NCI-H1417 (cell line): ENCODE results near the gene SPRING1.
"Not testable (repeated sequence)": the region's sequence is repeated elsewhere in the genome, so short reads cannot be mapped to it uniquely, and the experiment has no call there.

Source experiments
- DNase-seq, 3 experiments: peaks; one replicate each; lab custom pipeline; 2025; lab: John Stamatoyannopoulos, UW

SPRING1 gene, protein sequence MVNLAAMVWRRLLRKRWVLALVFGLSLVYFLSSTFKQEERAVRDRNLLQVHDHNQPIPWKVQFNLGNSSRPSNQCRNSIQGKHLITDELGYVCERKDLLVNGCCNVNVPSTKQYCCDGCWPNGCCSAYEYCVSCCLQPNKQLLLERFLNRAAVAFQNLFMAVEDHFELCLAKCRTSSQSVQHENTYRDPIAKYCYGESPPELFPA

DNA sequence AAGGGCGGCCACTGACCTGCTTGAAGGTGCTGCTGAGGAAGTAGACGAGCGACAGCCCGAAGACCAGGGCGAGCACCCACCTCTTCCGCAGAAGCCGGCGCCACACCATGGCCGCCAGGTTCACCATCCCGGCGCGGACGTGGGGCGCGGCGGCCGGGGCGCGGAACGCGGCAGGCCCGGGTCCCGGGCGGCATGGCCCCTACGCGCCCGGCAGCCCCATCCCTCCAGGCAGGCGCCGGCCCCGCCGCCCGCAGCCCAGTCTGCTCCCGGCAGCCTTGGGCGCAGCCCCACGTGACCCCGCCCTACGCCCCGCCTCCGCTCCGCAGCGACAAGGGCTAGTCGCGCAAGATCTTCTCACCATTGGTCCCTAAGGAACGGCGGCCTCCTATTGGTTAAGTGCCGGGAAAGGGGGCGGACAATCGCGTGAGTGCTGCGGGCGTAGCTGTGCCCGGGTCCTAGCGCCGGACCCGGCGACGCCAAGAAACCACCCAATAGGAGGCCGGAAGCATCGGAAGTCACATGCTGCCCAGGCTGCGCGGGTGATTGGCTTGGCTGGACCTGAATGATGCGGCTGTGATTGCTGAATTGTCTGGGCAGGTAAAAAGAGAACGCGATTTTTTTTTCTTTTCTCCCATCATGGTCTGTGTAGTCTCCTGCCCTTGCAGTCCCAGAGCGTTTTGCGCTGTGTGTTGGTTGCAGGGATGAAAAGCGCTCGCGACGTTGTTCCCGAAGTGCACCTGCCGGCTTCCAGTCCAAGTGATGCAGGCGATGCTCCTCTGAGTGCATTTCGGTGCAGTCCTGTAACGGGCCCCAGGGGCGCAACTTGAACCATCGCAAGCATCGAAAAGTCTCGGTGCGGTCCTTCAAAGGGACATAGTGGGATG lies at the start of gene SPRING1, which contains the start of gene RNFT2:
Gene SPRING1 (minus strand): TSS at position 296 of the 884 bp plus-strand sequence. CDS start 169 bp downstream, at position 127.
Gene RNFT2 (plus strand): TSS at position 542 of the 884 bp plus-strand sequence. CDS start 2,183 bp downstream, outside the sequence.
- DNase-seq: peak; percentile 100

DNA sequence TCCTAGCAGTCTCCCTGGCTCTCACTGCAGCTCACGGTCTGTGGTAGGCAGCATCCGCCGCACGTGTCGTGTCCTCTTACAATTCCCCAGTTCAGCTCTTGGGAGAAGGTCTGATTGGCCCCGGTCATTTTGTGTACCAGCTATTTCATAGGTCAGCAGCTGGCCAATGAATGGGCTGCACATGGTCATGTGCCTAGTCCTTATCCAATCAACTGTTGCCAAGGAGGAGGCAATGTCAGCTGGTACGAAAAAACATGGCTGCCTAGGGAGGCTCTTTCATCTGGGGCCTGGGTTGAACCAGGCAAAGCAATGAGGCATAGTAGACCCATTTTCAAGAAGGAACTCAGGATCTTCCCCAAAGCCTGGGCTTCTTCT lies 46.4 kb upstream of the SPRING1 start:
- no peak for DNase-seq

DNA sequence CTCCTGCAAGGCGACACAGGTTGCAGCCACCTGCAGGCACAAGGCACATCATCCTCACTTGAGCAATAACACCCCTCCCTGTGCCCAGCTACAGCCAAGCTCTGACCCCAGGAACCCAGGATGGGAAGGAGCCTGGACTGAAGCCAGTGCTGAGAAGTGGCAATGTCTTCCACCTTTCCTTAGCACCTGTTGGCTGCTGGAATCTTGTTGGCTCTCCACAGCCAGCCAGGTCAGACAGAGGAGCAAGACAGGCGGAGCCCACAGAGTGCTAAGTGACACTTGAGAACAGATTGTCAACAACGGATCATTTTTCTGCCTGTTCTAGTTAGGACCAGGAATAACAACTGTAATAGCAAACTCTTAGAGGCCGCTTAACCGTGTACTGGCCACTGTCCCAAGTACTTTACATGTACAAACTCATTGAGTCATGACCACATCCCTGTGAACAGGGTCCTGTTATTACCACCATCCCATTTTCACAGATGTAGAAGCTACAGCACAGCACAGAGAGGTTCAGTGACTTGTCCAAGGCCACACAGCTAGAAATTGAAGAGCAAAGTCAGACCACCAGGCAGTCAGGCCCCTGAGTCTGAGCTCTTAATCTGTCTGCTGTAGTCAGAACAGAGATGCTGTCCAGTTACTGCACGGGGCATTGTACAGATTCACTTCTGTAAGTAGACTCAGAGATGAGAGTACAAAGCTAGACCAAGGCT lies 45.8 kb upstream of the SPRING1 start:
- DNase-seq: peak in 1 of 3 experiments; percentile 90

DNA sequence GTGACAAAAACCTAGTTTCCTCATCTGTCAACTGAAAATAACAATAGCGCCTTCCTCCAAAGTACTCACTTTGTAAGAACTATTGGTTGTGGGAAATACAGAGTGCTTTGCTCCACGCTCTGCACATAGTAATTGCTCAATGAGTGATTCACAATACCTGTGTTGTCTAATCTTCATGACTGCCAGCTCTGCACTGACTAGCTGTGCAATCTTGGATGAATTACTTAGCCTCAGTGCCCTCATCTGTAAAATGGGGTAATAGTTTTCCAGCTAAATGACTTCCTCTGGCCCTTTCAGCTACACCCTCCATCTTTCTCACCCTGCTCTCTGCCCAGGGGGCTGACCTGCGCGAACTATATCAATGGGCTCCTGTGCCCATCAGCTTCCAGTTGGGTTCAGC lies 43.1 kb upstream of the SPRING1 start:
- DNase-seq: no peak

DNA sequence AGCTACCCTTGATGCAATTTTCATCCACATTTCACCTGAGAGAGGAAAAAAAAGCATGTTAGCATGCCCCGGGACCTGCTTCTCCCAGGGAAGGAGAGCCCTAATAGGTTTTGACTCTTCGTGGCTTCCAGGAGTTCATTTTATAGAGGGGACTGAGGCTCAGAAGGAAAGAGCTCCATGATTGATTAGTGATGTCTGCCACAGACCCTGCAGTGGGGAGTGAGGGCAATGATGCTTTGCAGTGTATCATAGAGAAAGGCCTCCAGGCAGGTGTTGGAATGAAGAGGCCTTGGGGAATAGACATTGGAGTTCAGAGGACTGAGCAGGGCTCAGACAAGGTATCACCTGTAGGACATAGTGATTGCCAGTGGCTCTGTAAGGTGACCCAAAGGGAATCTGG lies 41.7 kb upstream of the SPRING1 start:
- no peak for DNase-seq

DNA sequence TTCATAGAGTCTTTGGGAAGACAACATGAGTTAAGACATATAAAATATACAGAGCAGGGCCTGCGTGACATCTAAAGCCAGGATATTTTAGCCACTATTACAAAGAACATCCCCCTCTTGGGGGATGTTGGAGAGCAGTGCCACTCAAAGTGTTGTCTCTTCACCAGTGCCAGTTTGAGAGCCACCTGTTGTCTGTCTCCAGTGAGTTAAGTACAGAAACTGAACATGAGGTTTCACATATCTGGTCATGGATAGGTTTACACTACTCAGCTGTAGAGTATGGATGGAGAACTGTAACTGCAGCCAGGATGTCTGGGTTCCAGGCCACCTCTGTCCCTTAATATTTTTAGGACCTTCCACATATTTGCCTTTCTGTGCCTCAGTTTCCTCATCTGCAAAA lies 39.4 kb upstream of the SPRING1 start:
- peak in 1 of 3 experiments; percentile 69 for DNase-seq

DNA sequence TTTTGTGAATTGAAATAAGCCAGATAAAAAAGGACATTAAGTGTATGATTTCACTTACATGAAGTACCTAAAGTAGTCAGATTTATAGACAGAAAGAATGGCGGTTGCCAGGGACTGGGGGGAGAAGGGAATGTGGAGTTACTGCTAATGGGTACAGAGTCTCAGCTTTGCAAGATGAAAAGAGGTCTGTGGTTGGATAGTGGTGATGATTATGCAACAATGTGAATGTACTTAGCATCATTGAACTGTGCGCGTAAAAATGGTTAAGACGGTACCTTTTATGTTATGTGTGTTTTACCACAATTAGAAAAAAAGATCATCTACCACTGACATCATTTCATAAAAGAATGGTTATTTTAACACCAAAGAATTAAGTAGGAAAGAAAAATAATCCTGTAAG lies 36.2 kb upstream of the SPRING1 start:
- DNase-seq: no peak

DNA sequence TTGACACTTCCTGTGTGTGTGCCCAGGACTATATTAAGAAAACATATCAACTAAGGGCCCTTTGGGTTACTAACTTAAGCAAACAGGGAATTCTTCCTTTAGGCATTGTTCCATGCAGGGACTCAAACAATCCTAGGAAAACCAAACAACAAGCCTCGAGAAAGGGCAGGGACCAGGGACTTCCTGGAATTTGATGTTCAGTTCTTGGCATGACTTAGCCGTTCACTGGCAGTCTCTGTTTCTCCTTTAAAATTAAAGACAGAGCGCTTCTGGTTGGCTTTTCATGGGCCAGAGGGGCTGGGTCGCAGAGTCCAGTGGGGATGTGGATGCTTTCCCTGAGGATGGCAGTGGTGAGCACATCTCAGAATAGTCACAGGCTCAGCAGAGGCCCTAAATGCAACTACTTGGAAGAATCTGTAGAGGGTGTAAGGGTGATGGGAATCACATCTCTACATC lies 35.4 kb upstream of the SPRING1 start:
- DNase-seq: no peak

DNA sequence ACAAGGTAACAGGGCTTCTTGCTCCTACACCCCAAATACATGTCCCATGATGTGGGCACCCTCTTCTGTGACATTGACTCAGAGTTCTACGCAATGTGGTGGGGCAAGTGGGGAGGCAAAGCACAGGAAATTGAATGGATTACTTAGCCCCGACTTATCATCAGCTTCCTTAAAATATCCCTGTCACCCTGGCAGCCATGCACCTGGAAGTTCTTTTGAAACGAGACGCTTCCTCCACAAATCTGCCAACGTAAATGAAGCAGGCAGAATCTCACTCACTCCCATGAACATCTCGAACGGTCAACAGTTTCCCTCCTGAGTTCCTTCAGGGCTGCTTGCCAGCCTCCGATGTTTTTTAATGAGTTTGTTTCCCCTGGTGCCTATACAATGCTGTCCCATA lies 33.8 kb upstream of the SPRING1 start:
- DNase-seq: no peak

DNA sequence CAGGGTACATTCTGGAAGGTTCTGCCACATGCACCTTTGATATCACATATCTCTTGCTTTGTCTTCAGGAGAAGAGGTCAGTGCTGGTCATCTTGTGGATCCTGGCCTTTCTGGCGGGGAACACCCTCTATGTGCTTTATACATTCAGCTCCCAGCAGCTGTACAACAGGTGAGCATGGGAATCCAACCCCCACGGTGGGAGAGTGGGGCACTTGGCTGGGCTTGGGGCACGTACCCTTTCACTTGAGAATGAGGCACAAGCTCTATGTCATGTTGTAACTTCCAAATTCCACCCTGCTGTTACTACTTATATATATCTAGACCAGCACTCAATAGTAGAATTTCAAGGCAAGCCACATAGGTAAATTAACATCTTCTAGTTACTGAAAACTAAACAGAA lies 28.9 kb upstream of the SPRING1 start:
- no peak for DNase-seq

DNA sequence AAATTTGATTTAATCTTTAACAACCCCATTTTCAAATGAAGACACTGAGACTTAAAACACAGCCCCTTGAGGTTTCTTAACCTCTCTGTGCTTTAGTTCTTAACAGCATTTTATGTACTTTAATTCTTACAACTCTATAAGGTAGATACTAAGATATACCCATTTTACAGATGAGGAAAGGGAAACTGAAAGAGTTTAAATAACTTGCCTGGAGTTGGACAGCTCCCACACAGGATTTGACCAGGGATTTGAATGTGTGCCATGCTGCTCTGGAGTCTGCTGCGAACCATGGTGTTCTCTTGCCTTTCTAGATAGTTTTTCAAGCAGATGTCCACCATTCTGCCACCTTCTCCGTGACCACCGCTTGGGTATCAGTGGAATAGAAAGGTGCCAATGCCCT lies 28.4 kb upstream of the SPRING1 start:
- DNase-seq: no peak

DNA sequence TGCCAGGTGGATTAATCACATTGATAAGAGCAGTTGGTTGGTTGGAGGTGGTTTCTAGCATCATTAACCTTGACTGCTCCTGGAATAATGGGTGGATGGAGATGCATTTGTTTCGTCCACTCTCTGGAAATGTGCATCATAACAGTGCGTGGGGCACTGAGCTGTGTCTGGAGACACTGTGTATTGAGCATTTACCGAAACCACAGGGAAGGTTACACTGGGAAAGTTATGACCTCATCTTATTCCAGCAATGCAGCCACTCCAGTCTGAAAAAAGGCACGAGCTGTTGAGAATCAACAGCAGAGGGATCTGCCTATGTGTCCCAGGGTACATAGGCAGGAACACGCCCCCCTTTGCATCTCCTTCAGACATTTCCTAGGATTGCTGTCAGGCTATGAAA lies 27.4 kb upstream of the SPRING1 start:
- no peak for DNase-seq

DNA sequence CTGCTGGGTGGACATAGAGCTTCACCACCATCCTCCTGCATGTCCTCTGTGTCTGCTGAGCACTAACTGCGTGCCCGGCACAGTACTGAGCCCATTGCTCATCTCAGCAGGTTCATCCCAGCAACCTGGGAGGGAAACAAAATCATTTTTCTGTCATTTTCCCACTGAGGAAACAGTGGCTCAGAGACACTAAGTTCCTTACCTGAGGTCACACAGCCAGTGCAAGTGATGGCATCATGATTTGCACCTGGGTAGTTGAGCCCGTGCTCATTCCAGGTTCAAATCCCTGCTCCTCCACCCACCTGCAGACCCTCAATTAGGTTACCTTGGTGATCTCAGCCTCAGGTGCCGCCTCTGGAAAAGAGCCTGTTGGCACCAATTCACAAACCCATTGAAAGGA lies 23.6 kb upstream of the SPRING1 start:
- DNase-seq: no peak

DNA sequence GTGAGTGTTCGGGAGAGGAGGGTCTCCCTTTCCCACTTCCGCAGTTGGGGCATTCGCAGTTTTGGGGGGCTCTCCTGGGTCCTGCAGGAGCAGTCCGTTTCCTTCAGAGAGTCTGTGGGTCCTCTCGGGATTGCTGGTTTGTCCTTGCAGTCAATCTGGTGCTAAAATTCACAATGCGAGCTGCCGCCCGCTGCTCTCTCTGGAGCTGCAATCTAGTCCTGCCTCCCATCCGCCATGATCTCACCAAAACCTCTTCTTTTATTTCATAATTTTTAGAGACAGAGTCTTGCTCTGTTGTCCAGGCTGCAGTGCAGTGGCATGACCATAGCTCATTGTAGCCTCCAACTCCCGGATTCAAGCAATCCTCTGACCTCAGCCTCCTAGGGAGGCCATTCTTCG lies 22.8 kb upstream of the SPRING1 start:
- DNase-seq: no peak

DNA sequence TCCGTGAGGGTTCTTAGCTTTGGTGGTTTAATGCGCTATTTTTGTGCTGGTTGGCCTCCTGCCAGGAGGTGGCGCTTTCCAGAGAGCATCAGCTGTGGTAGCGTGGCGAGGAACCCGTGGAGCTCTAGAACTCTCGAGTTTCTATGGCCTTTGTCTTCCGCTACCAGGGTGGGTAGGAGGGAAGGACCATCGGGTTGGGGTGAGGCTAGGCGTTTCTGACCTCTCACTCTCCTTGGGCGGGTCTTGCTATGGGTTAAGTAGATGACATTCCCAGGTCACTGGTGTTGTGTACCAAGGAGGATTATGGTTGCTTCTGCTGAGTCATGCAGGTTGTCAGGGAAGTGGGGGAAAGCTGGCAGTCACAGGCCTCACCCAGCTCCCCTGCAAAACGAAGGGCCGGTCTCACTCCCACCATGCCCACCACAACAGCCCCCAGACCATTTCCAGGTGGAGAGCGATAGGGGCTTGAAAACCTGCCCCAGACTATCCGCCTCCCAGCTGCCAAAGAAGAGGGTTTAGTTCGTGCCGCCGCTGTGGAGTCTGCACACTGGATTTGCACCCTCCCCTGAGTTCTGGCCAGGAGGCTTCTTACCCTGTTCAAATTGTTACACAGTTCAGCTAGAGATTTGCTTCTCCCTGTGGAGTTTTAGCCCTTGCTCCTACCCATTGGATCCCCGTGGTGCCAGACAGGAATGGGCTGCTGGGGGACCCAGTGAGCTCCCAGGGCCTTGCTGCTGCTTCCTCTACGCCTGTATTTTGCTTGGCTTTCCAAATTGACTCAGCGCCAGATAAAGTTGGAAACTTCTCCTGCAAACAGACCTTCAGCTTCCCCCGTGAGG lies 22.1 kb upstream of the SPRING1 start:
- DNase-seq: no peak

DNA sequence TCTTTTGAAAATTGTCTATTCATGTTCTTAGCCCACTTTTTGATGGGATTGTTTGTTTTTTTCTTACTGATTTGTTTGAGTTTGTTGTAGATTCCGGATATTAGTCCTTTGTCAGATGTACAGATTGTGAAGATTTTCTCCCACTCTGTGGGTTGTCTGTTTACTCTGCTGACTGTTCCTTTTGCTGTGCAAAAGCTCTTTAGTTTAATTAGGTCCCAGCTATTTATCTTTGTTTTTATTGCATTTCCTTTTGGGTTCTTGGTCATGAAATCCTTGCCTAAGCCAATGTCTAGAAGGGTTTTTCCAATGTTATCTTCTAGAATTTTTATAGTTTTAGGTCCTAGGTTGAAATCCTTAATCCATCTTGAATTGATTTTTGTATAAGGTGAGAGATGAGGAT lies 16.9 kb upstream of the SPRING1 start:
- DNase-seq: not testable (repeated sequence)

DNA sequence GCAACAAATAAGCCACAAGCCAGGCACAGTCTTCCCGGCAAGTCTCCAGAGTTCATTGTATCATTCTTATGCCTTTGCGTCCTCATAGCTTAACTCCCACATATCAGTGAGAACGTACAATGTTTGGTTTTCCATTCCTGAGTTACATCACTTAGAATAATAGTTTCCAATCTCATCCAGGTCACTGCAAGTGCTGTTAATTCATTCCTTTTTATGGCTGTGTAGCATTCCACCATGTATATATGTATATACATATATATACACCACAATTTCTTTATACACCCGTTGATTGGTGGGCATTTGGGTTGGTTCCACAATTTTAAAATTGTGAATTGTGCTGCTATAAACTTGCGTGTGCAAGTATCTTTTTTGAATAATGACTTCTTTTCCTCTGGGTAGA lies 16.2 kb upstream of the SPRING1 start:
- DNase-seq: not testable (repeated sequence)

DNA sequence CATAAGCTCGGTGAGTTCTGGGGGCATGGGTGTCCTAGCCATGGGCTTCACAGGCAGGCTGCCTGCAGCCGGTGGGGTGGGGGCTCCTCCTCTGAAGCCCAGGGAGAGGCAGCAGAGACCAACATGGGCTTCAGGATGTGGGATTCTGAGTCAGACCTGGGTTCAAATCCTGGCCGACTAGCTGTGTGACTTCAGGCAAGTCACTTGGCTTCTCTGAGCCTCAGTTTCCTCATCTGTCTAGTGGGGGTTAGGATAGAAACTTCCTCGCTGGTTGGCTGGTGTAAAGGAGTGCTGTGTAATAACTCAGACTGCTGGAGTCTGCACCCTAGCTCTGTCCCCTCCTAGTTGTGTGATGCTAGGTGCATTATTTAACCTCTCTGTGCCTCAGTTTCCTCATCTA lies 12.4 kb upstream of the SPRING1 start:
- DNase-seq: no peak

DNA sequence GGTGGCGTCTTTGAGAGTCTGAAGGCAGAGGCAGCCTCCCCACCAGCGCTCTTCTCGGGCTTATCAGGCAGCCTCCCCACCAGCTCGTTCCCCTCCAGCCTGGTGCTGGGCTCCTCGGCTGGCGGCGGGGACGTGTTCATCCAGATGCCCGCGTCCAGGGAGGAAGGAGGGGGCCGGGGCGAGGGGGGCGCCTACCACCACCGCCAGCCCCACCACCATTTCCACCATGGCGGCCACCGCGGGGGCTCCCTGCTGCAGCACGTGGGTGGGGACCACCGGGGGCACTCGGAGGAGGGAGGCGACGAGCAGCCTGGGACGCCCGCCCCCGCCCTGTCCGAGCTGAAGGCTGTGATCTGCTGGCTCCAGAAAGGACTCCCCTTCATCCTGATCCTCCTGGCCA lies 12.0 kb upstream of the SPRING1 start:
- DNase-seq: no peak

DNA sequence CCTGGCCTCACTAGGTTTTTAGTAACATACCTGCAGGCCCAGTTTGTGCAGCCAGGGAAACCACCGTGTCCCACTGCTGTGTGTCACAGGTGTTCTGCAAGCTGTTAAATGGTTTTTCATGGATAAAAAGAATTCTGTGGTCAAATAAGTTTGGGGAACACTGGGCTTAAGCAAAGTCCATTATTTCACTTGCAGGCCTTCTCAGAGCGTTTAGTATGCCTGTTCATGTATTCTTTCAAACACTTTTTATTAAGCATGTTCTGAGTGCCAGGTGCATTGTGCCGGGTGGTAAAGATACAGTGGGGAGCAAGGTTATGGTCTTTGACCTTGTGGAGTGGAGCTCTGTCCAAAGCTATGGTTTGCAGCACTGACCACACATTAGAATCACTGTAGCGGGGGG lies 7.7 kb upstream of the SPRING1 start:
- no peak for DNase-seq

DNA sequence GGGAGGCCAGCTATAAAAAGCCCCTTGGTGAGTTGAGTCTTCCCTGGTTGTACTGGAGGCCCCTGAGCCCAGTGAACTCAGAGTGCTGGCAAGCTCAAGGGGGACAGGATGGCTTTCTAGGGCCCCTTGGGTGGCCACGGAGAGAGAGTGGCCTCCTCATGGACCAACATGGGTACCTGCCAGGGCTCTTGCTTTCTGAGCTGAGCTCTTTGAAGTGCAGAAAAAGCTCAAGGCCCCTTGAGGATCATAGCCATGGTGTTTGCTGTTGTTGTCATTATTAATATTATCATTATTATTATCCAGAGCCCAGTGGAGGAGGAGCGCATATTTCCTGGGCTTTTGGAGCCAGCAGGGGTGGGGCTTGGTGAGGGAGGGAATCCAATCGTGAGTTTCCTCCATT lies 6.9 kb upstream of the SPRING1 start:
- DNase-seq: no peak

DNA sequence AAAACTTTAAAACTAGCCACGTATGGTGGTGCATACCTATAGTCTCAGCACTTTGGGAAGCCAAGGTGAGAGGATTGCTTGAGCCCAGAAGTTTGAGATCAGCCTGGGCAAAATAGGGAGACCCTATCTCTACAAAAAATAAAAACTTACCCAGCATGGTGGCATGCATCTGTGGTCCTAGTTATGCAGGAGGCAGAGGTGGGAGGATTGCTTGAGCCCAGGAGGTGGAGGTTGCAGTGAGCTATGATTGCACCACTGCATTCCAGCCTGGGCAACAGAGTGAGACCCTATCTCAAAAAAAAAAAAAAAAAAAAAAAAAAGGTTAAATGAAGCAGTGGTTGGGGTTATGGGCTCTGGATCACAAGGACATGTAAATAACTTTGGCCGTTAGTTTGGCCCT lies 4.9 kb upstream of the SPRING1 start:
- DNase-seq: not testable (repeated sequence)
